MCF 10A (cell line): ENCODE results near the gene NDUFV1. TPM values are rescaled to one million over a fixed set of nuclear protein-coding genes. Genes with fewer than 3 reads are reported as not detected.

Experiments used
- BruUV-seq: library from RNA; stranded (reverse); fragments of 400-500 nt; replicated peaks from 2 replicates; lab custom pipeline; 2021; lab: Mats Ljungman, UMichigan
- CTCF ChIA-PET: fragments of 300-600 bp; sonication (Branson Sonifier 250); formaldehyde crosslinking; extraction: SDS; loops from one replicate; lab custom pipeline; 2021; ENCODE audit warnings: antibody characterized with exemption, inconsistent platforms; lab: Yijun Ruan, JAX
- POLR2A ChIA-PET: fragments of 300-600, 350-650 bp; sonication (Branson Sonifier 250); formaldehyde crosslinking; extraction: SDS; loops from one replicate; lab custom pipeline; 2020; ENCODE audit warnings: antibody characterized with exemption, inconsistent platforms; lab: Yijun Ruan, JAX
- DNase-seq: peaks from one replicate; pipeline ENCODE4 v3.0.0-alpha.2; 2018; ENCODE audit not compliant: unreplicated experiment
- H3K27ac Mint-ChIP-seq: one replicate; pipeline ENCODE4 v1.8.0; 2022; ENCODE audit warnings: mild to moderate bottlenecking, low read depth, mixed read lengths; ENCODE audit not compliant: unreplicated experiment
- H3K27me3 Mint-ChIP-seq: one replicate; pipeline ENCODE4 v1.8.0; 2022; ENCODE audit warnings: mixed read lengths; ENCODE audit not compliant: insufficient read depth, unreplicated experiment
- H3K36me3 Mint-ChIP-seq: one replicate; pipeline ENCODE4 v1.8.0; 2022; ENCODE audit warnings: mild to moderate bottlenecking, moderate library complexity, mixed read lengths; ENCODE audit not compliant: insufficient read depth, unreplicated experiment
- H3K4me1 Mint-ChIP-seq: one replicate; pipeline ENCODE4 v1.8.0; 2022; ENCODE audit warnings: mixed read lengths; ENCODE audit not compliant: insufficient read depth, unreplicated experiment
- H3K4me3 Mint-ChIP-seq: one replicate; pipeline ENCODE4 v1.8.0; 2022; ENCODE audit warnings: mild to moderate bottlenecking, moderate library complexity, mixed read lengths; ENCODE audit not compliant: unreplicated experiment
- H3K9me3 Mint-ChIP-seq: one replicate; pipeline ENCODE4 v1.8.0; 2022; ENCODE audit warnings: mixed read lengths; ENCODE audit not compliant: unreplicated experiment
- intact Hi-C: fragments of 100-400 bp; cut with micrococcal nuclease; formaldehyde crosslinking; loops from 2 replicates; pipeline ENCODE4 v1.14.1; 2022
- total RNA-seq: library from RNA; stranded (reverse); gene quantifications from 2 replicates; pipeline ENCODE4 v1.2.3, GENCODE V29; 2022
- TF ChIP-seq, protein P1 (sequence below): fragments of 200-600 bp; IDR thresholded peaks from one replicate; pipeline ENCODE4 v1.8.0; 2022; ENCODE audit warnings: antibody characterized with exemption, mild to moderate bottlenecking; ENCODE audit not compliant: unreplicated experiment

NDUFV1 gene
- total RNA-seq, 1 experiment from 2014 or later = 223 TPM

DNA sequence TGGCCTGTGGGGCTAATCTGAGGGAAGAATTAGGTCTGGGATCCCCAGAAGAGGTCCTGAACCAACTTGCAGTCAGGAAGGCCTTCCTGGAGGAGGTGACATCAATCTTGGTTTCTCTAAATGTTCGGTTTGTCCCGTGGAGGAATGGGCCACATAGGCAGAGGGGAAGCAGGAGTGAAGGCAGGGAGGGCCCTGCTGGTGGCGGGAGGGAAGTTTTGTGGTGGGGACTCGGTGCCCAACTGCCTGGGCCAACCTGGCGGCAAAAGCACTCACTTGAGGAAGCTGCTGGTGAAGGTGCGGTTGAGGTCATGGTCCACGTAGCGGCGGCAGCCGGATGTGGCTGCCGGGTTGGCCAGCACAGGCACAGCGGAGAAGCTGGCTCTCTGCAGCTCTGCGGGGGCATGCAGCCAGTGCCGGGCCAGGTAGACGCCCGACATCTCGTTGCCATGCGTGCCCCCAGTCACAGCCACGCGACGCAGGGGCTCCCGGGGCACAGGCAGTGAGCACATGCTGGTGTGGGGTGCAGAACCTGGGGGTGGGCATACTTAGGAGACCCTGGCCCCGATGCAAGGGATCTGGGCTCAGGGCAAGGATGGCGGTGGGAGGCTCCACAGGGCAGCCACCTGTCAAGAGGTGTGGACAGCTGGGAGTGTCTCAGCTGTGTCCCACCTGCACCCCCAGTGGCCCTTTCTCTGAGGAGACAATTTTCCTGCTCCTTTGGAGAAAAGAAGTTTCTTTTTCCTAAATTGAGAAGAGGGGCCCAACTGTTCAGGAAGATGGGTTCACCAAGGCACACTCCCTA, 40.0 kb downstream of the NDUFV1 start:
- CTCF ChIA-PET = interaction anchor here (1.2 to 2.9 kb wide), 3 partner anchors 10 to 18 kb away, joined by 6 to 14 read pairs (median 7); no protein-coding TSS in a partner anchor
- DNase-seq = no peak
- intact Hi-C loops = no loop called here
- Mint-ChIP-seq H3K36me3 (no peaks in the 10 kb centered on the region), H3K27me3 (no peaks in the 10 kb centered on the region), H3K4me3 (no peak overlapping the region), H3K27ac (no peak overlapping the region), H3K4me1 (no peaks in the 10 kb centered on the region), H3K9me3 (no peaks in the 10 kb centered on the region)
- no TSS peak for BruUV-seq
- TF ChIP-seq, protein P1, sequence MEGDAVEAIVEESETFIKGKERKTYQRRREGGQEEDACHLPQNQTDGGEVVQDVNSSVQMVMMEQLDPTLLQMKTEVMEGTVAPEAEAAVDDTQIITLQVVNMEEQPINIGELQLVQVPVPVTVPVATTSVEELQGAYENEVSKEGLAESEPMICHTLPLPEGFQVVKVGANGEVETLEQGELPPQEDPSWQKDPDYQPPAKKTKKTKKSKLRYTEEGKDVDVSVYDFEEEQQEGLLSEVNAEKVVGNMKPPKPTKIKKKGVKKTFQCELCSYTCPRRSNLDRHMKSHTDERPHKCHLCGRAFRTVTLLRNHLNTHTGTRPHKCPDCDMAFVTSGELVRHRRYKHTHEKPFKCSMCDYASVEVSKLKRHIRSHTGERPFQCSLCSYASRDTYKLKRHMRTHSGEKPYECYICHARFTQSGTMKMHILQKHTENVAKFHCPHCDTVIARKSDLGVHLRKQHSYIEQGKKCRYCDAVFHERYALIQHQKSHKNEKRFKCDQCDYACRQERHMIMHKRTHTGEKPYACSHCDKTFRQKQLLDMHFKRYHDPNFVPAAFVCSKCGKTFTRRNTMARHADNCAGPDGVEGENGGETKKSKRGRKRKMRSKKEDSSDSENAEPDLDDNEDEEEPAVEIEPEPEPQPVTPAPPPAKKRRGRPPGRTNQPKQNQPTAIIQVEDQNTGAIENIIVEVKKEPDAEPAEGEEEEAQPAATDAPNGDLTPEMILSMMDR = no peak
- POLR2A ChIA-PET = no interaction called here

DNA sequence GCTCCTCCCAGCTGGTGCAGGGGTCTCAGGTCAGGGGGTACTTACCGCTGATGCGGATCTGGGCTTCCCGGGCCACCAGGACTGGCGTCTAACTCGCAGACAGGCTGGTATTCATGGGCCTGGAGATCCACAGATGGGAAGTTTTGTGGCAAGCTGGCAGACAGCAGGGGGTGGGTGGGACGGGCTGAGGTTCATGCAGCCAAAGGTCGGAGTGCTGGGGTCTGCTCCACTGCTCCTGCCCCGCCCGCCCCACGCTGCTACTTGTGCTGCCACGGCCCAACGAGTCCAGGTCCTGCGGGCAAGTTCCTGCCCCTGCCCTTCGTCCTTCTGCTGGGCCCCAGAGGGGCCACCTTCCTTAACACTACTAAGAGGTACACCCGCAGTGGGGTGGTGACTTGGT, 40.7 kb downstream of the NDUFV1 start:
- H3K4me3 Mint-ChIP-seq = no peak overlapping the region
- CTCF ChIA-PET = interaction anchor here (0.7 to 2.9 kb wide), 2 partner anchors 9 to 1619 kb away, joined by 4 to 14 read pairs; no protein-coding TSS in a partner anchor
- no peak overlapping the region for H3K27ac Mint-ChIP-seq
- H3K9me3 Mint-ChIP-seq = no peaks in the 10 kb centered on the region
- no peaks in the 10 kb centered on the region for H3K4me1 Mint-ChIP-seq
- BruUV-seq = no TSS peak
- no peak for DNase-seq
- intact Hi-C loops = no loop called here
- H3K36me3 Mint-ChIP-seq = no peaks in the 10 kb centered on the region
- no peaks in the 10 kb centered on the region for H3K27me3 Mint-ChIP-seq
- TF ChIP-seq, protein P1 = no peak
- POLR2A ChIA-PET = no interaction called here

DNA sequence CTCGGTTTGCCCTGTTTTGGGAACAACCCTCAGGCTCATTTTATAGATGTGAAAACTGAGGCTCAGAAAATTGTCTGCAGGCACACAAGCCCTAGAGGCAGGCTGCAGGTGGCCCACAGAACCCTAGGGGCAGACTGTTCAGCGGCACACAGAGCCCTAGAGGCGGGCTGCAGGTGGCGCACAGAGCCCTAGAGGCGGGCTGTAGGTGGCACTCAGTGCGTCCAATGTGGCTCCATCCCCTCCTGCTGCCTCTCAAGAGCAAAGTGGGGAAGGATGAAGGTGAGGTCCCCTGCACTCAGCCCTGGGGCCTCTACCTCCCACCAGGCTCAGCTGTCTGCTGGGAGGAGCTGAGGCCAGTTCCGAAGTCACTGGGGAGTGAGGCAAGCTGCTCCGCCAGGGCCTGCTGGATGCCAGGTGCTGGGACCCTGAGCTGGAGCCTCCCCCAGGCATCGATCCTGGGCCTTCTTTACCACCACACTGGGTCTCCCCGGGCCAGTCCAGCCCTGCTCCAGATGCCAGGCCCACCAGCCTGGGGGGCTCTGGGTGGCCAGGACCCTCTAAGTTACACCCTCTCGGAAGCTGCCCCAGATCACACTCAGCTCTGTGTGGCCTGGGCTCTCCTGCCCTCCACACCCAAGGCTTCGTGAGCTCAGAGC, 41.5 kb downstream of the NDUFV1 start:
- no peaks in the 10 kb centered on the region for H3K27me3 Mint-ChIP-seq
- H3K4me3 Mint-ChIP-seq = no peak overlapping the region
- H3K27ac Mint-ChIP-seq = no peak overlapping the region
- POLR2A ChIA-PET = interaction anchor here (0.6 kb wide), 1 partner anchor 10 kb away, joined by 3 read pairs; no protein-coding TSS in a partner anchor
- BruUV-seq = no TSS peak
- CTCF ChIA-PET = interaction anchor here (0.6 to 1.5 kb wide), 6 partner anchors 10 to 1619 kb away, joined by 3 to 7 read pairs (median 4); partner anchors contain the start of gene NUDT8
- intact Hi-C loops = no loop called here
- no peaks in the 10 kb centered on the region for H3K4me1 Mint-ChIP-seq
- H3K9me3 Mint-ChIP-seq = no peaks in the 10 kb centered on the region
- TF ChIP-seq, protein P1 = no peak
- no peaks in the 10 kb centered on the region for H3K36me3 Mint-ChIP-seq
- DNase-seq = no peak
